Activated CD4-positive, alpha-beta T cell treated with anti-CD3 and anti-CD28 coated beads, Interleukin-2, amount 10 ng/mL, durations not matched to agents 7 days and 5 days (primary cell): ENCODE results near the gene TMSB4Y. TPM values are rescaled to one million over a fixed set of nuclear protein-coding genes. Genes with fewer than 3 reads are reported as not detected.

Experiments used
- total RNA-seq, 2 experiments: library from RNA; stranded (reverse); gene quantifications; one replicate each; pipeline ENCODE4 v1.2.3, GENCODE V29; 2021

TMSB4Y gene
- total RNA-seq, 2 experiments from 2014 or later, result 0.62 to 1.3 TPM

Other genes starting within 250 kb of the TMSB4Y start
- 10 to 100 TPM; 28.2 to 28.4 TPM for gene UTY, start 223.9 kb upstream of the TMSB4Y start, total RNA-seq